Testis (tissue), 2 donors: Measurements from ENCODE around the gene WNT2B.

Experiments used
- CTCF ChIP-seq, 3 experiments: fragments of 450-650 bp in 2 of 3; fragments of 200-600 bp in 1 of 3; sonication (generic) in 1 of 3; IDR thresholded peaks; one replicate each; pipeline ENCODE4 v1.5.1; 2016 to 2019; ENCODE audit warnings: antibody characterized with exemption in 3 of 3, mild to moderate bottlenecking in 2 of 3, moderate library complexity in 1 of 3
- POLR2A ChIP-seq: fragments of 450-650 bp; IDR thresholded peaks from one replicate; pipeline ENCODE4 v1.6.1; 2017; ENCODE audit warnings: antibody characterized with exemption, mild to moderate bottlenecking, moderate library complexity

DNA sequence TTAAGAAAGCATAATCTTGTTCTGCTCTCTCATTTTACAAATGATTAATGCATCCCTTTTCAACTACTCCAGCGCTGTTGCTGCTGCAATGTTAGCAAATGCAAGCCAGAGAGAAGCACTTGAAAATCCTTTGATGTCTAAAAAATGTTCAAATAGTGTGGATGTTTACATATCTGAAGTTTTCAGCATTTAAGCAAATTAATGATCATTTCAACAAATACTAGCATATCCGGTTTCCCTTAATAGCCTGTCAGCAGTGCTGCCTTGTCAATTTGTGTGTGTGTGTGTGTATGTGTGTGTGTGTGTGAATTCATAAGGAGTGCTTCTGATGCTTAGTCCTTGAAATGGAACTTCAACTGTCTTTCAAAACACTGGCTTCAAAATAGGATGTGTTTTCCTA lies 48.1 kb upstream of the WNT2B start:
- TF ChIP-seq CTCF (IDR thresholded peaks at IDR 0.05) (no peak), POLR2A (no peak)
